Activated CD8-positive, alpha-beta T cell treated with anti-CD3 and anti-CD28 coated beads, Interleukin-2, amount 10 ng/mL, durations not matched to agents 7 days and 5 days (primary cell): ENCODE data around the gene OSR1. TPM values are rescaled to one million over a fixed set of nuclear protein-coding genes. Genes with fewer than 3 reads are reported as not detected.

ENCODE experiments used
- ATAC-seq: fragments of 150-1000 bp; cut with Tn5 transposase; one replicate; pipeline ENCODE4 v1.10.0; 2021; ENCODE audit warnings: moderate library complexity
- CTCF ChIA-PET: fragments of 350-600 bp; sonication (Branson Sonifier 250); formaldehyde crosslinking; loops from one replicate; lab custom pipeline; 2021; ENCODE audit warnings: antibody characterized with exemption; lab: Charles Lee
- POLR2A ChIA-PET: fragments of 350-600 bp; sonication (Branson Sonifier 250); formaldehyde crosslinking; loops from one replicate; lab custom pipeline; 2021; ENCODE audit warnings: antibody characterized with exemption; lab: Charles Lee
- DNase-seq: peaks from one replicate; pipeline ENCODE4 v3.0.0-alpha.2; 2020
- H3K27ac Mint-ChIP-seq: one replicate; pipeline ENCODE4 v1.8.0; 2021; ENCODE audit warnings: mild to moderate bottlenecking, mixed read lengths
- H3K27me3 Mint-ChIP-seq: one replicate; pipeline ENCODE4 v1.8.0; 2021; ENCODE audit warnings: low read depth, mixed read lengths
- H3K36me3 Mint-ChIP-seq: one replicate; pipeline ENCODE4 v1.8.0; 2021; ENCODE audit warnings: low read depth, mixed read lengths
- H3K4me1 Mint-ChIP-seq: one replicate; pipeline ENCODE4 v1.8.0; 2021; ENCODE audit warnings: low read depth, mixed read lengths
- H3K4me3 Mint-ChIP-seq: one replicate; pipeline ENCODE4 v1.8.0; 2021; ENCODE audit warnings: mild to moderate bottlenecking, mixed read lengths
- H3K9me3 Mint-ChIP-seq: one replicate; pipeline ENCODE4 v1.8.0; 2022; ENCODE audit warnings: mixed read lengths; ENCODE audit not compliant: insufficient read depth
- total RNA-seq, 2 experiments: library from RNA; stranded (reverse); gene quantifications; one replicate each; pipeline ENCODE4 v1.2.3, GENCODE V29; 2021

OSR1 gene
- total RNA-seq, 2 experiments from 2014 or later: not detected

DNA sequence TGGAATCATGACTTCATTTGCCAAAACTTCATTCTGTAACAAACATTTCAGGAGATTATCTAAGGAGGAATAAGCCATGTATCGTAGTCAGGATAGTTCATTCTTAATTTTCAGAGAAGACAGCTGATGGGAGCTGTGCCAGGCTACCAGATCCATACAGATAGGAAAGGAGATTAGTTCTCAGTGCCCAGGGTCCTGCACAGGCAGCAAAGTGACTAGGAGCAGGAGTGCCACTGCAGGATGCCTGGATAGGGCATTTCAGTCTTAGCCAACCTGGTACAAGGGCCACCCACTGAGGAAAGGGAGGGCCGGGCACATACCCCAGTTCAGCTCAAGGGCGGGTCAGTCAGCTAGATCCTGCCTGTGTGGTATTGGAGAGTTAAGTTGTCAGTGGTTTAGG lies 6.7 kb upstream of the OSR1 start:
- ChIA-PET POLR2A (interaction anchor here (0.8 kb wide), 1 partner anchor 17 kb away, joined by 3 read pairs; no protein-coding TSS in a partner anchor), CTCF (no interaction called here)
- H3K4me1 Mint-ChIP-seq: peaks cover 31% of the 10 kb centered on the region
- no peak overlapping the region for H3K27ac Mint-ChIP-seq
- peaks cover 78% of the 10 kb centered on the region for H3K27me3 Mint-ChIP-seq
- H3K9me3 Mint-ChIP-seq: no peaks in the 10 kb centered on the region
- no peak overlapping the region for H3K4me3 Mint-ChIP-seq
- no peaks in the 10 kb centered on the region for H3K36me3 Mint-ChIP-seq
- ATAC-seq: no peak
- no peak for DNase-seq

- no peaks in the 10 kb centered on the region for H3K9me3 Mint-ChIP-seq
- H3K27ac Mint-ChIP-seq: no peak overlapping the region
- H3K4me1 Mint-ChIP-seq: peaks cover 33% of the 10 kb centered on the region
- DNase-seq: no peak
- H3K4me3 Mint-ChIP-seq: no peak overlapping the region
- CTCF ChIA-PET: interaction anchor here (0.7 to 0.8 kb wide), 2 partner anchors 500 to 613 kb away, joined by 3 read pairs; no protein-coding TSS in a partner anchor
- no peaks in the 10 kb centered on the region for H3K36me3 Mint-ChIP-seq
- ATAC-seq: no peak
- H3K27me3 Mint-ChIP-seq: peaks cover 84% of the 10 kb centered on the region
- POLR2A ChIA-PET: interaction anchor here (0.7 kb wide), 1 partner anchor 9 kb away, joined by 4 read pairs; no protein-coding TSS in a partner anchor
Measured at GRCh38 chr2:19364014-19364413, 5.6 kb upstream of the OSR1 start.

DNA sequence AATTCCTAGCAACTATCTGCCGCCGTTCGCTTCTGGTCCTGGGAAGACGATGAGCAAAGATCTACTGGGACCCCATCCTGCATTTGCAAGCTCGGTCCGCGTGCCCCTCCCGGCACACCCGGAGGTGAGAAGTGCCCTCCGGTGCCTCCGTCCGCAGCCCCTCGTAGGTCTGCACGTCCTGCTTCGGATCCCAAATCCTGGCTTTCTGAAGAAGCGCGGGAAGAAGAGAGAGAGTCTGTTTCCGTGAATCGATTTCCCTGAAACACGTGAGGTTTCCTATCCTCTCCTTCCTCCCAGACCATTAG lies 5.0 kb upstream of the OSR1 start:
- ATAC-seq (no peak), DNase-seq (no peak)
- no peak overlapping the region for H3K27ac Mint-ChIP-seq
- no peaks in the 10 kb centered on the region for H3K36me3 Mint-ChIP-seq
- peaks cover 86% of the 10 kb centered on the region for H3K27me3 Mint-ChIP-seq
- CTCF ChIA-PET: interaction anchor here (0.7 to 0.8 kb wide), 2 partner anchors 501 to 613 kb away, joined by 3 read pairs; no protein-coding TSS in a partner anchor
- H3K9me3 Mint-ChIP-seq: no peaks in the 10 kb centered on the region
- peak overlapping the region; percentile 38 for H3K4me3 Mint-ChIP-seq
- peaks cover 35% of the 10 kb centered on the region for H3K4me1 Mint-ChIP-seq
- POLR2A ChIA-PET: interaction anchor here (0.7 kb wide), 1 partner anchor 9 kb away, joined by 4 read pairs; no protein-coding TSS in a partner anchor

DNA sequence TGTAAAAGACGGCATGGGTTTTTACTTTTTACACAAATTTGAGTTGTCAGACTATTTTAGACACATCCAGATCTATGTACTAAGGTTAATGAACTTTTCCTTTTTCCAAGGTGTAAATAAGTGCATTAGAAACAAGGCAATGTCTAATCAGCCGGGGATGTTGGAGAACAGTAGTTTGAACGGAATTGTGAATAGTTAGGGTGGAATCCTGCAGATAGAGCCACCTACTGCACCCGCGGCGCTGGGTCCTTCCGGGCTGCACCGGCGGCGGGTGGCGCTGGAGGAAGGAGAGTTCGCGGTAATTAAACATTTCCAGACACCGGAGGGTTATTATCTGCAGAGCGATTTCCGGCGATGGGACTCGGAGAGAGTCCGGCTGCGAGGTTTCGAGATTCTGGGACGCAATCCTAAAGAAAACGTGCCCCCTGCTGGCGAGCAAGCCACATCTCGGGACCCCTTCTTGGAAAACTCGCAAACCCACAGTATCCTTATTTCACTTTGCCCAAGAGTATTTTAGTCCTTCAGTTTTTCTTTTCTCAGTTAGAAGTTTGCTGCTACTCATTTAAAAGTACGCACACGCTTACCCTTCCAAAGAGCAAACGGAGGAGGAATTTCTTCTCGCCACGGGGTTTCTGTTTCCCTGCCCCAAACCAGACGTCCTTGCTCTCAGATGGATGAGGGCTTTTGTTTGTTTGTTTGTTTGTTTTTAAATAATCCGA lies 4.5 kb upstream of the OSR1 start:
- peak; percentile 58 for ATAC-seq
- H3K4me1 Mint-ChIP-seq: peaks cover 38% of the 10 kb centered on the region
- H3K27me3 Mint-ChIP-seq: peaks cover 86% of the 10 kb centered on the region
- peak overlapping the region; percentile 83 for H3K4me3 Mint-ChIP-seq
- DNase-seq: peak; percentile 58
- no peaks in the 10 kb centered on the region for H3K36me3 Mint-ChIP-seq
- POLR2A ChIA-PET: interaction anchor here (5.4 kb wide), 1 partner anchor 15 kb away, joined by 36 read pairs; no protein-coding TSS in a partner anchor
- no peaks in the 10 kb centered on the region for H3K9me3 Mint-ChIP-seq
- peak overlapping the region; percentile 44 for H3K27ac Mint-ChIP-seq
- CTCF ChIA-PET: interaction anchor here (0.7 to 0.8 kb wide), 2 partner anchors 501 to 612 kb away, joined by 3 read pairs; no protein-coding TSS in a partner anchor

DNA sequence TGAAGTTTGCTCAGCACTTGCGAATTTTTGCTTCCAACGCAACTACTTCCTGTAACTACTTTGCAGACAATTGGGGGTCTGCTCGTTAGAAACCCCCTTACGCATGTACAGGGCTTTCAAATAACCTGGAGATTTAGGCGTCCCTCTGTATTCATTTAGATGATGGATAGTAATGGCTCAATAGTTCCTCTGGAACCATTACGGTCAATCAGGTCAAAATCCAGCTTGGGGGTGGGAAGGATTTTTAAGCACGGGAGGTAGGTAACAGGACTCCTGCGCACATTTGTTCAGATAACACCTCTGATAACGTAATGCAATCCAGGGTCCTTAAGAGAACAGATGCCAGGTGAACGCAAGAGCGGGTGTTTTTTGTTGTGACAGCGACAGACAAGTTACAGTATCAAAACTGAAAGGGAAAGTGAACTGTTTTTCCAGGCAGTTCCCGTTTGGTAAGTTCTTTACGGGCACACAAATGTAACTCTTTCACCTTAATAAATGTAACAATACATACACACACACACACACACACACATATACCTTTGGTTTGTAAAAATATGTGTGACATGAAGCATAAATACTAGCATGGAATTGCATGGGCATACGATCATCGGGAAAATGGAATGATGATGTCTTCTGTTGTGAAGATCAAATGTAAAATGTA lies 3.8 kb upstream of the OSR1 start:
- ChIA-PET POLR2A (interaction anchor here (5.4 kb wide), 1 partner anchor 14 kb away, joined by 36 read pairs; no protein-coding TSS in a partner anchor), CTCF (interaction anchor here (2.2 kb wide), 1 partner anchor 11 kb away, joined by 5 read pairs; no protein-coding TSS in a partner anchor)
- H3K4me1 Mint-ChIP-seq: peaks cover 43% of the 10 kb centered on the region
- H3K9me3 Mint-ChIP-seq: no peaks in the 10 kb centered on the region
- no peaks in the 10 kb centered on the region for H3K36me3 Mint-ChIP-seq
- H3K4me3 Mint-ChIP-seq: peak overlapping the region; percentile 83
- DNase-seq: peak; percentile 35
- H3K27ac Mint-ChIP-seq: peak overlapping the region; percentile 44
- peak; percentile 40 for ATAC-seq
- peaks cover 91% of the 10 kb centered on the region for H3K27me3 Mint-ChIP-seq

GRCh38 chr2:19361325-19361990 lies 3.0 kb upstream of the OSR1 start:
- POLR2A ChIA-PET: interaction anchor here (0.7 to 5.4 kb wide), 2 partner anchors 14 to 539 kb away, joined by 3 to 36 read pairs; no protein-coding TSS in a partner anchor
- CTCF ChIA-PET: interaction anchor here (2.2 to 4.3 kb wide), 3 partner anchors 10 to 14 kb away, joined by 5 to 18 read pairs (median 13); no protein-coding TSS in a partner anchor
- Mint-ChIP-seq H3K27ac (no peak overlapping the region), H3K36me3 (no peaks in the 10 kb centered on the region), H3K4me1 (peaks cover 50% of the 10 kb centered on the region), H3K4me3 (peak overlapping the region; percentile 83), H3K9me3 (no peaks in the 10 kb centered on the region), H3K27me3 (peaks cover 93% of the 10 kb centered on the region)
- ATAC-seq: peak; percentile 54
- DNase-seq: peak; percentile 25

GRCh38 chr2:19360966-19361321 lies 2.5 kb upstream of the OSR1 start:
- CTCF ChIA-PET: interaction anchor here (1.0 to 4.3 kb wide), 4 partner anchors 9 to 808 kb away, joined by 3 to 18 read pairs (median 9); no protein-coding TSS in a partner anchor
- H3K27me3 Mint-ChIP-seq: peaks cover 95% of the 10 kb centered on the region
- no peak for ATAC-seq

DNA sequence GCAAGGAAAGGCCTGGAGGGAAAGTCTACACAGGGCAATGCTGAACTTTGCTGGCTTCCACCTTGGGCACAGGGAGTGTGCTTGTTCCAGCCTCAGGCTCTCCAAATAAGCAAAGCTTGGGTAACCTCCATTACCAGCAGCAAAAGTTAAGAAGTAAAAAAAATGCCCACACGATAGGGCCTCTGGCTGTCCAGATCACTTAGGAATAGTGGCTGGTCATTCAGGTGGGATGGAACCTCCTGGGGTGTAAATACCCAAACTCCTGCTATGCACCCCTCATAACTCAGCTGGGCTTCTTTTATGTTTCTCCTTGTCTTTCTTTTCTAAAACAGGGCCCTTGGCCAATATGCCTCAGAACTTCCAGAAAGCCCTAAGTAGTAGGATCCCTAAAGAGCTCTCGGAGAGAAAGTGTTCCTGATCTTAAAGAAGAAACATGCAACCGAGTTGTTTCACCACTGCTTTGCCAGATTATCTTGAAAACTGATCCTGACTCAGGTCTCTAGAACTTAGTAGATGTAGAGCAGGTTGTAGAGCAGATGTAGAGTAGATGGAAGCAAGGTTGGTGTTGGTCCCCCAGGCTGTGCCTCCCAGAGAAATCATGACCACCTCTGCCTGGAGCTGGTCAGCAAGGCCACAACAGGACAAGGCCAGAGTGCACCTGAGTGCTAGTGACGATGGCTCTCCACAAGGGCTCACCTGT lies 2.0 kb upstream of the OSR1 start:
- Mint-ChIP-seq H3K4me3 (no peak overlapping the region), H3K9me3 (no peaks in the 10 kb centered on the region), H3K36me3 (no peaks in the 10 kb centered on the region), H3K27ac (no peak overlapping the region), H3K27me3 (peaks cover 94% of the 10 kb centered on the region), H3K4me1 (peaks cover 53% of the 10 kb centered on the region)
- ChIA-PET CTCF (interaction anchor here (0.9 to 4.3 kb wide), 5 partner anchors 9 to 807 kb away, joined by 3 to 18 read pairs (median 5); no protein-coding TSS in a partner anchor), POLR2A (interaction anchor here (0.7 to 5.4 kb wide), 2 partner anchors 13 to 540 kb away, joined by 3 to 36 read pairs; no protein-coding TSS in a partner anchor)
- ATAC-seq (no peak), DNase-seq (peak; percentile 12)

More at GRCh38 chr2:19360966-19361321, 2.5 kb upstream of the OSR1 start:
- Mint-ChIP-seq H3K4me1 (peaks cover 53% of the 10 kb centered on the region), H3K4me3 (peak overlapping the region; percentile 83), H3K27ac (no peak overlapping the region), H3K36me3 (no peaks in the 10 kb centered on the region), H3K9me3 (no peaks in the 10 kb centered on the region)
- peak; percentile 18 for DNase-seq
- POLR2A ChIA-PET: interaction anchor here (0.7 to 5.4 kb wide), 2 partner anchors 13 to 539 kb away, joined by 3 to 36 read pairs; no protein-coding TSS in a partner anchor

- CTCF ChIA-PET: interaction anchor here (2.5 to 4.3 kb wide), 2 partner anchors 10 to 12 kb away, joined by 13 to 18 read pairs; no protein-coding TSS in a partner anchor
- Mint-ChIP-seq H3K36me3 (no peaks in the 10 kb centered on the region), H3K27ac (no peak overlapping the region), H3K27me3 (peaks cover 95% of the 10 kb centered on the region), H3K4me3 (no peak overlapping the region), H3K9me3 (no peaks in the 10 kb centered on the region), H3K4me1 (peaks cover 53% of the 10 kb centered on the region)
- peak; percentile 10 for DNase-seq
- POLR2A ChIA-PET: interaction anchor here (5.4 kb wide), 1 partner anchor 12 kb away, joined by 36 read pairs; no protein-coding TSS in a partner anchor
- ATAC-seq: no peak
Measured at GRCh38 chr2:19359456-19359855, 1.0 kb upstream of the OSR1 start.

GRCh38 chr2:19359021-19359357 lies 566 bp upstream of the OSR1 start:
- H3K4me3 Mint-ChIP-seq: no peak overlapping the region
- H3K4me1 Mint-ChIP-seq: peaks cover 53% of the 10 kb centered on the region
- peaks cover 96% of the 10 kb centered on the region for H3K27me3 Mint-ChIP-seq
- ChIA-PET POLR2A (interaction anchor here (5.4 kb wide), 1 partner anchor 11 kb away, joined by 36 read pairs; no protein-coding TSS in a partner anchor), CTCF (interaction anchor here (2.5 to 4.3 kb wide), 2 partner anchors 9 to 12 kb away, joined by 13 to 18 read pairs; no protein-coding TSS in a partner anchor)
- ATAC-seq (no peak), DNase-seq (no peak)
- H3K9me3 Mint-ChIP-seq: no peaks in the 10 kb centered on the region
- no peaks in the 10 kb centered on the region for H3K36me3 Mint-ChIP-seq
- H3K27ac Mint-ChIP-seq: no peak overlapping the region
